CD4-positive, alpha-beta T cell treated with Interferon gamma for 1 hour (primary cell): ENCODE results near the gene BMPR1B.
"Not testable (repeated sequence)": the region's sequence is repeated elsewhere in the genome, so short reads cannot be mapped to it uniquely, and the experiment has no call there.

Source experiments
- DNase-seq: peaks from one replicate; pipeline ENCODE4 v3.0.0-alpha.2; 2020

The BMPR1B gene

DNA sequence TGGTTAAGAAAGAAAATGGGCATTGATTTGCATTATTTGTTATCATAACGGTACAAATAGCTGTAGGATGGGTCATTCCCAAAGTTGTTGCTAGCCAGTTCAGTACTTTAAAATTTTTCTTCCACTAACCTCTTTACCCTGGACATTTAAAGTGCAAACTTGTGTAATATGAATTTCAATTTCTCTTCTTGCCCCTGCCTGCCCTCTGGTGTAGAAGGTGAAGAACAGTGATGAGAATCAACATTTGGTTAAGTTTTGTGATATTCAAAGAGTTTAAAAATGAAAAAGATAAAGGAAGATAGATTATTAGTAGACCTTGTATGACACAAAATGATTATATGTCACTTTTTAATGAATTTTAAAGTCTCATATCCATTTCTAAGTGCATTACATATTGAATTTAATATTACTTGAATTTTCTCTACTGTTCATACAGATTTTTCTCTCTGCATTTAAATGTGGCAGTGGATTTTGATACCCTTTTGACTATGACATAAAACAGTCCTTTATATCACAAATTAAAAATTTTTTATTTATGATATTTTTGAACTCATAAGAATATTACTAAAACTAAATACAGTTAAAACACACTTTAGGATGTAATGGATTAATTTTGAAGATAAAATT, 337.7 kb downstream of the BMPR1B start:
- no peak for DNase-seq

DNA sequence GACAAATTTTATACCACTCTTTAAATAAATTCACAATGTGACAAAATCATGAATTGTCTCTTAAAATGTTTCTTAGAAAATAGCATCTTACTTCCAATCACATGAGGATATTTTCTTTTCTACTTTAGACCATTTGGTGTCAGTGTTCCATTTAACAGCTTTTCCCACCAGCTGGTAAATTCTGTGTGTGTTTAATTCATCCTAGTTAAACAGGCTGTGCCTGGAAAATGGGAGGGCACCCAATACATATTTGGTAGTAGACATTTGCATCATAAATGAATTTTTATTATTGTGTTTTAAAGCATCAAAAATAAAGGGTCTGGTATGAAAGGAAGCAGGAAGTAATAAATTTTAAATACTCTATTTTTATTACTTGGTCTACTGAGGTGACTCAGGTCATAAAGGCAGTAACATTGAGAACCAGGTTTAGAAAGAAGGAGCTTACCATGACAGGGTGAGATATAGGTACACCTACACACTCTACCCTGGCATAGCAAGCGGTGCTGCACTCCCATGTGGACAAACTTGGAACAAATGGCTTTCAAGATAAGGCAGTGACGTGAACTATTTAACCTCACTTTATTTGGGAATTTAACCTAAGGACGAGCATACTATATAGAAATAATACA, 344.5 kb downstream of the BMPR1B start:
- DNase-seq: no peak

DNA sequence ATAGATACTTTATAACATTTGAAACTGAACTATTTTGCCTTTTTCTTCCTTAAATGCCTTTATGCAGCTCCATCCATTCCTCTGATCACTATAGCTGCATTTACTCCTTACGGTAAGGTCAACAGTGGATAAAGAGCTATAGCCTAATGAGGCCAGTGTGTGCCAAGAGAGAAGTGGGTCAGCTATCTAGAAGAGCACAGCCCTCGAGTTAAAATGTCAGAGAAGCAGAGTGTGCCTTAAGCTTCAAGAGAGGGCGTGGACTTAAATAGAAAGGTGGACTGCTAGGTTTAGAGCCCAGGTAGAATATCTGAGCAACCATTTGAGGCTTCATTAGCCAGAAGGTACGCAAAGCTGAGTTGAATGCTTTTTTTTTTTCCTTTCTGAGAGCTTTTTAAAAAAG, 347.4 kb downstream of the BMPR1B start:
- no peak for DNase-seq

DNA sequence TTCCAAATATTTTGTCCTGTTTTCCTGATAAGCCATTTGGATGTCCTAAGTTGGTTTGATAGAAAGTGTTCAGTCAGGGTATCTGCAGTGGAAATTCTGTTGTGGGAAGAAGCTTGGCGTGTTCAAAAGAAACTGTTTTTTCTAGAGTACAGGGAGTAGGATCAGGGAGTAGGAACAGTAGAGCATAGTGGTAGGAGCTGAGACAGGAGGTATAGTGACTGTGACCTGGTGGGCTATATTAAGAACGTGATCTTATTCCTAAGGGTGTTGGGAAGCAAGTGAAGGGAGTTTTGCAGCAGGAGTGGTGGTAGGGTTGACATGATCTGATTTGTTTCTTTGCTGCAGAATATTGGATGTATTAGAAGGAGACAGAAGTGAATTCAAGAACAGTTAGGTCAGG, 348.2 kb downstream of the BMPR1B start:
- no peak for DNase-seq

DNA sequence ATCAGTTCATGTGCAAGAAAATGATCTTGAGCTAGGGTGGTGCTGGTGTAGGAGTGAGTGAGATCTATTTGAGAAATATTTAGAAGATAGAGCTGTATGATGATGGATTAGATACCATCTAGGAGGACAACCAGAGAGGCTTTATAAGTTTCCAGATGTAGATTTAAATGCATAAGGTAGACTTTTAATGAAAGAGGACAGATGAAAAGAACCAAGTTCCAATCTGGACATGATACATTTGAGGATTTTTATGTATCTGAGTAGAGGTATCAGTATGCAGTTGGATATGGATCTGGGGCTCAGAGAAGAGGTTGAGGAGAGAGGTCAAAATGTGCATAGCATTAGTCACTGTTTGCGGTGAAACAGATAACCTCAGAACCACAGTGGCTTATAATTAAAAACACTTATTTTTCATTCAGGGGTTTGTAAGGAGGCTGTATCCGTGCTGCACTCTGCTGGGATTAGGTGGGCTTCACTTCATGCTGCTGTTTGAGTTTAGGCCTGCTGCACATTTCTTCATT, 348.7 kb downstream of the BMPR1B start:
- DNase-seq: no peak

DNA sequence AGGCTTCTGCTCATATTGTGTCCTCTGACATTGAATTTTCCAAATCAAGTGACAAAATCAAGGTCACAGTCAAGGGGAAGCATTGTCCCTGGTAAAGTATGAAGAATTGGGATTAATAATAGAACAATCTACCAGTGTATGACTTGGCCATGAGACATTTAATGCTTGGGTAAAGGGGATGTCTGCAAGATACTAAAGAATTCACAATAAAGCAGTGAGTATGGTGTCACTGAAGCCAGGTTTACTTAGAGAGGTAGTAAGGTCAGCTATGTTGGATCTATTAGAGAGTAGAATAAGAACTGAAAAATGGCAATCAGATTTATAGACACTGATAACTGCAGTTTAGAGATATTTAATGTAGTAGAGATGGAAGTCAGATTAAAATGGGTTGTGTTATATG, 349.2 kb downstream of the BMPR1B start:
- no peak for DNase-seq

DNA sequence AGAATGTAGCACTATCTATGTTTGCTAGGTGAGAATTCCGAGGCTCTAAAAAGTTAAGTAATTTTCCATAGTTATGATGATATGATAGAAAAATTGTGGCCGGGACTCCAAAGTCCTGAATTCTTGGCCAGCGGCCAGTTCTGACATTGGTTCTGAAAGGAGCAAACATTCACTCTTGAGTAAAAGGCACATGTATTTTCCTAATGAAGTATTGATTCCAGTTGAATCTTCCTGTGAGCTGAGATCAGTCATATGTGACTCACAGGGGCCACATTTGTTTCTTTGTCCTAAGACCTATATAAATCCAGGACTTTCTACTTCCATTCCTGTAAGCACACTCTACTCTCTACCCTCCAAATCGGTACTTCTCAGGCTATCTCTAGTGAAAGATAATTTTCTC, 349.9 kb downstream of the BMPR1B start:
- no peak for DNase-seq

DNA sequence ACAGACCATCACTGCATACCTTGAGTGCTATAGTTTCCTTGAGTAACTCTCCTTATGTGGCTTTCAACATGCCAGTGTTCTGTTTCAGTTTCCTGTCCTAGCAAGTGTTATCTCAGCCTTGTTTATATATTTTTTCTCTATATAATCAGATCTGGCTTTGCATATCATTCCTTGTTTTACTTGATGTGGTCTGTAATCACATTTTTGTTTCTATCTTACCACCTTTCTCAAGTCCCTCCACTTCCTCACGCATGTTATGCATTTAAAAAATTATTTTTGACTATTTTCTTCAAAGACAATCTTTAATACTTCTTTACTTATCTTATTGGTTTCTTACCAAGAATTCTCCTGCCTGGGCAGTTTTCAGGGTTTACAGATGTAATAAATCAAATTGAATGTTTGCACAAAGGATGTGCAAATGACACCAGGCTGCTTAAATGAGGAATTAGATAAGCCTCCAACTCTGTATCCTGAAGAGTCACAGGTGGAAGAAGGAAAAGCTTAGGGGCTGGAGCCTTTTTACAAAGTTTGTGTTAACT, 351.2 kb downstream of the BMPR1B start:
- no peak for DNase-seq

DNA sequence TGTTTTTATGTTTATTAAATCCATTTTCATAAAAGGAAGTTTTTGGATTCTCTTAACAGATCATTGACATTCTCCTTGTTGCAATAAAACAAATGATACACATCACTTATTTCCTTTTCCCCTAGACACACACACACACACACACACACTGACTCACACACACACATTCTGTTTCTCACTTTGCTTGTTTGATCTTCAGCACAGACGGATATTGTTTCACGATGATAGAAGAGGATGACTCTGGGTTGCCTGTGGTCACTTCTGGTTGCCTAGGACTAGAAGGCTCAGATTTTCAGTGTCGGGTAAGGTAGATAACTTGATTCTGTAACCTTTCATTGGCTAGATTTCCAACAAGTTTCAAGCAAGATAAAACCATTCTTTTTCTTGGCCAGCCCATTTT, 356.8 kb downstream of the BMPR1B start:
- DNase-seq: no peak

DNA sequence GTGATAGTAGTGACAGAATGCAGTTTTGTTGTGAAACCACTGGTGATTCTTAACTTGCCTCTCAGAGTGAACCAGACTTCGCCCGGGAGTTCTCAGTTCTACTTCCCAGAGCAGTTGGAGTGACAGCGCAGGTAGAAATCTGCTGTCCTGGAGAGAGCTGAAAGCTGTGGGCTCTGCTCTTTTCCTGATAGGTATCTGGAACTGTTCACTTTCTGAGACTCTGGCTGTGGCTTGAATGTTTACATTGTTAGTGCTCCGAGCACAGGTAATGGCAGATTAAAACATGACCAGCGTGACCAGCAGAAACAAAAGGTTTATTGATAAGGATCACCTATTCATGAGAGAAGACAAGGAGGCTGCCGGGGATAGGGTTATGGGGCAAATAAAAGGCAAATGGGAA, 360.7 kb downstream of the BMPR1B start:
- no peak for DNase-seq

DNA sequence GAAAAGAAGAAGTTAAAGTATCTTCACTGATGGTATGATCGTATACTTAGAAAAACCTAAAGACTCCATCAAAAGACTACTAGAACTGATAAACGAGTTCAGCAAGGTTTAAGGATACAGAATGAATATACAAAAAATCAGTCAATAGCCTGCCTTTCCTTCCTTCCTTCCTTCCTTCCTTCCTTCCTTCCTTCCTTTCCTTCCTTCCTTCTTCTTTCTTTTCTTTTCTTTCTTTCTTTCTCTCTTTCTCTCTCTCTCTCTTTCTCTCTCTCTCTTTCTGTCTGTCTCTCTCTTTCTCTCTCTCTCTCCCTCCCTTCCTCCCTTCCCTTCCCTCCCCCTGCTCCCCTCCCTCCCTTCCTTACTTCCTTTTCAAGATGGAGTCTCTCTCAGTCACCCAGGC, 362.7 kb downstream of the BMPR1B start:
- DNase-seq: no peak

DNA sequence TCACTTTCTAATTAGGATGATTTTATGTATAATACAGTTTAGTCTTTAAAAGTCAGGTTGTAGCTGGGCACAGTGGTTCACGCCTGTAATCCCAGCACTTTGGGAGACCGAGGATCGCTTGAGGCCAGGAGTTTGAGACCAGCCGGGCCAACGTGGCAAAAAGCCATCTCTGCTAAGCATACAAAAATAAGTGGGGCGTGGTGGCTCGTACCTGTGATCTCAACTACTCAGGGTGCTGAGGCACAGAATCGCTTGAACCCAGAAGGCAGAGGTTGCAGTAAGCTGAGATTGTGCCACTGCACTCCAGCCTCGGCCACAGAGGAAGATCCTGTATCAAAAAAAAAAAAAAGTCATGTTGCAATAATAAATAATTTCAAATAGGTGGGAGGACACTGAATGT, 364.2 kb downstream of the BMPR1B start:
- no peak for DNase-seq

DNA sequence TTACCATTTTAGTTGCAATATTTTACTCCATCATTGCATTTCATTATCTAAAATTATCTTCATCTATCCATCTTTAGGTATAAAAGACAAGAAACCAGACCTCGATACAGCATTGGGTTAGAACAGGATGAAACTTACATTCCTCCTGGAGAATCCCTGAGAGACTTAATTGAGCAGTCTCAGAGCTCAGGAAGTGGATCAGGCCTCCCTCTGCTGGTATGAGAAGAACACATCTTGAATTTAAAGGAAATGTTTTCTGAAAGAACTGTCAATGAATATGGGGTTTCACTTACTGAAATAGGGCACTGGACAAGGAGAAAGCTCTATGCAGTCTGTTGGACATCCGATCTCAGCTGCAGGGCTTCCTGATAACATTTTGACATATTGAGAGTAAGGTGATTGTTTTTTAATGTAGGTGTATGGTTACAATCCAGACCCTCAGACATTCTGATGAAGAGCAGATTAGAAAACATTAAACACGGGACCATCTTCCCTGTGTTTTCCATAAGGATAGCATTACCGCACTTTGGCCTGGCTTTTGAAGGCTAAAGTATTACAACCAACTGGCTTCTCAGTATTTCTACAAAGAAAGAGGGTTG, 367.2 kb downstream of the BMPR1B start:
- DNase-seq: no peak

DNA sequence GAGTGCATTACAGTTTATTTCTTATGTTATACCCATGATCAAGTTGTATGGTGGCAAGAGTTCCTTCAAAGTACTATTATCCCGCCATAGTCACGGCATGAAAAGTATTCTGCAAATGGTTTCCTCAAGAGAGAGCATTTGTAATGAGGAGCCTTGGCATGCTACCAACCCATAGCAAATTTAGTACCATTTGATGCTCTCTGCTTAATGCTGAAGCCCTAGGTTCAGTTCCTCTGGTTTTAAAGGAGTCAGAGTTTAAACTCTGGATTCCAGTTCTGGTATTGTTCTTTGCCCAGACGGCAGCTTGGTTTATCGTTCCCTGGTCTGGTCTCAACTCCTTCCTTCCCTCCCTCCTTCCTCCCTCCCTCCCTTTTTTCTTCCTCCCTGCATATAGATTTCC, 371.3 kb downstream of the BMPR1B start:
- DNase-seq: no peak

DNA sequence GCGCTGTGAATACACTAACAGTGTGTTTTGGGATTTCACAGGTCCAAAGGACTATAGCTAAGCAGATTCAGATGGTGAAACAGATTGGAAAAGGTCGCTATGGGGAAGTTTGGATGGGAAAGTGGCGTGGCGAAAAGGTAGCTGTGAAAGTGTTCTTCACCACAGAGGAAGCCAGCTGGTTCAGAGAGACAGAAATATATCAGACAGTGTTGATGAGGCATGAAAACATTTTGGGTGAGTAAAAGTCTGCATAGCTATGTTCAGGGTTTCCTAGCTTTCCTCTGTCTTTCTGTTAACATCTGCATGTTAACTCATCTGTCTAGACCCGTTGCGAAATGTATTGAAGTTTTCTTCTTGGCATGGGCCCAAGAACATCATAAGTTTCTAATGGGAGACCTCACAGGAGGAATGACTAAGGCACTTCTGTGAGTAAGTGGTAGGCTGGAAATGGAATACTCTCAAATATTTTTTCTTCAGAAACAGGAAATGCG, 372.1 kb downstream of the BMPR1B start:
- DNase-seq: no peak

DNA sequence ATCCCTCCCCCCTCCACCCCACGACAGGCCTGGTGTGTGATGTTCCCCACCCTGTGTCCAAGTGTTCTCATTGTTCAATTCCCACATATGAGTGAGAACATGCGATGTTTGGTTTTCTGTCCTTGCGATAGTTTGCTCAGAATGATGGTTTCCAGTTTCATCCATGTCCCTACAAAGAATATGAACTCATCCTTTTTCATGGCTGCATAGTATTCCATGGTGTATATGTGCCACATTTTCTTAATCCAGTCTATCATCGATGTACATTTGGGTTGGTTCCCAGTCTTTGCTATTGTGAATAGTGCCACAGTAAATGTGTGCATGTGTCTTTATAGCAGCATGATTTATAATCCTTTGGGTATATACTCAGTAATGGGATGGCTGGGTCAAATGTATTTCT, 376.3 kb downstream of the BMPR1B start:
- DNase-seq: not testable (repeated sequence)

DNA sequence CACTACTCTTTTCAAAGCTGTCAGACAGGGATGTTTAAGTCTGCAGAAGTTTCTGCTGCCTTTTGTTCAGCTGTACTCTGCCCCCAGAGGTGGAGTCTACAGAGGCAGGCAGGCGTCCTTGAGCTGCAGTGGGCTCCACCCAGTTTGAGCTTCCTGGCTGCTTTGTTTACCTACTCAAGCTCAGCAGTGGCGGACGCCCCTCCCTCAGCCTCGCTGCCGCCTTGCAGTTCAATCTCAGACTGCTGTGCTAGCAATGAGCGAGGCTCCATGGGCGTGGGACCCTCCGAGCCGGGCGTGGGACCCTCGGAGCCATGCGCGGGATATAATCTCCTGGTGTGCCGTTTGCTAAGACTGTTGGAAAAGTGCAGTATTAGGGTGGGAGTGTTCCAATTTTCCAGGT, 381.7 kb downstream of the BMPR1B start:
- not testable (repeated sequence) for DNase-seq

DNA sequence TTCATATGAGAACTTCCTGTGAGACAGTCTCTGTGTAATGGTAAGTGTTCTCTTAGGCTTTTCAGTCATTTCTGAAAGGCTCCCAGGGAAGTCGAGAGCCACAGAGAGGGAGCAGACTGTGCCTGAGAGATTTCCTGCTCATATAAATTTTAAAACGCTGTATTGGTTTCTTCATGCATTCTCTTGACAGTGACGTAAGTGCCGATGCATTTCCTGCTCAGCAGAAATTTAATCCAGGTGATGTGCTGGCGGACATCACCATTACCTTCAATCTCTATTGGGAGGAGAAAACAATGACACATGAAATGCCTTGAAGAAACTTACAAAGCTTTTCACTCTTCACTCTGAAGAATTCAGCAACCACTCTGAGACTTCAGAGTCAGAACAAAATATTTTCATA, 383.6 kb downstream of the BMPR1B start:
- DNase-seq: no peak

DNA sequence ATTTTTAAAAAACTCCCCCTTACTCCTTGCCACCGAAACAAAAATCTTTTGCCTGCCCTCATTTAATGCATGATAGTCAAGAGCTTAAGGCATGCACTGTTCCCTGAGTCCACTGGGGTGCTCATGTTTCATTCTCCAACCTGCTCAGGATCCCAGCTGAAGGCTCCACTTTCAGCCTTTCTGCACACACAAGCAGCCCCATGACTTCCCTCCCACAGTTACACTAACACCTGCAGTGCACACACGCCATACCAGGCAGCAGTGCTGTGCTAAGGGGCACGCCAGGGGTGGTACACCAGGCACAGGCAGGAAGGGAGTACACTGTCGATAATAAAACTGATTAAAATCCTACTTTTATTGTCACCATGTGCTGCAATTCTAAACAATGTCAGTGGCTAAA, 385.2 kb downstream of the BMPR1B start:
- DNase-seq: no peak

DNA sequence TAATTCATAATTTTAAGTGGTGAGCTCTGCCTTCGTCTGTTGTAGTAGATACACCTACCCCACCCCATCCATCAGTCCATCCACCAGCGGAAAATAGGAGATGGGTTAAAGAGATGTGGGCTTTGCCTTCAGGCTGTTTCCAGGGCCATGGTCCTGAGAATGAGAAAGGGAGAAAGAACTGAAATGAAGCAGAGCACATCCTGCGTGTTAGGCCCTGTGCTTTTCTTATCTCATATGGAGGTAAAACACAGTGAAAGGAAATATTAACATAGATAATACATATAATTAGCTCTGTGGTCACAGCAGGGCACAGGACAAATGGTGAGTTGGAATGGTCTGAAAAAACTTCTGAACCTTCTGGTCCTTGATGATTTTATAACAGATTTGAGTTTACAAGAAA, 393.5 kb downstream of the BMPR1B start:
- DNase-seq: no peak

DNA sequence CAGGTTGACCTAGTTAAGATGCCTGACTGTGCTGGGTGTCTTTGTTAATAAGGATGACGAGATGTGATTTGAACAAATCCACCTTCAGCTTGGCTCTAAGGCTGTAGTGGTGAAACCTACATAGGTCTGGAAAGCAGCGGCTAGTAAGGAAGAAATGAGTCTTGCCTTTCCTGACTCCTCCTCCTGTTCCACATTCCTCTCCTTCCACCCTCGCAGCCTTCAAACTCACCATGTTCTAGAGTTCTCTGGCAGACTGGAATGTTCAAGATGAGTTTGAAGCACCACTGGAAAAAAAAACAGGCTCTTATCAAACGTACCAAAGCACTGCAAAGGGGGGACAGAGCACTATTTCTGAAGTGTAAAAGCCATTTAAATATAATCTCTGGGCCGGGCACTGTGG, 395.4 kb downstream of the BMPR1B start:
- no peak for DNase-seq

DNA sequence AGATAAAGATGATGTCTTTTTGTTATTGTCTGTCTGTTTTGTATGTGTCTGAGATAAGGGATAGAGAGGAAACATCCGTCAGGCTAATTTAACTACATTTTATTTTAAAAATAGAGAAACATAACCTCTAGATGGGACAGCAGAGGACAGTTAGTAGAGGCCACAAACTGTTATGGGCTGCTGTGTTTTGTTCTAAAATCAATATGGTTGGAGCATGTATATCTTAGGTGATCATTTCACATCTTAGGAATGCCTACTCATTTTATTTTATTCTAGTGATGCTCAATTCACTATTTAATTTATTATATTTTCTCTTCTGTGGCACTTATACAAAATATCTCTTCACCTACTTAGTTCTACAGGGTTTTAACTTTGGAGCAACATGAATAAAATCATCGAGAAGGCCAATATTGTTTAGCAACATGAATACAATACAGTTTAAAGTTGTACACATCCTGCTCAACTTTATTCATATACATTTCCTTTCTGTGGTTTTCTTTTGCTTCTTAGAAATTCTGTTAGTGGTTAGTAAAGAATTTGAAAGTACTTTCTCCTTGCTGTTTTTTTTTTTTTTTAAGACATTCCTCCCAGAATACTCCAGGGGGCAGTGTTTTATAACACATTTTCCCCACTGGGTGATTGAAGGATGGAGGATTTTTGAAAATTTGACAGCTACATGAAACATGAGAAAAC, 398.1 kb downstream of the BMPR1B start:
- no peak for DNase-seq

DNA sequence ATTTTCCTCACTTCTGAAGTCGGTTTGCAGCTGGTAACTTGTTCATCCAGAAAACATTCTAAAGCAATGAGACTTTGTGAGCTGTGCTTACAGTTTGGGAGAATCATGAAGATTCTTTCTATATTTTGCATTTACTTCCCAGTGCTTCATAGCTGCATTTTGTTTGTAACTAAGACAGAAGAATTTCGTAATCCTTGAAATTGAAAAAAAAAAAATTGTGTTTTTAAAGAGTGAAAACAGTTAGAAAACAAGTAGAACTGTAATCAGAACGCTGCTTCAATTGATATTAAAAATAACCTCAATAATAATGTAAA, 398.7 kb downstream of the BMPR1B start:
- no peak for DNase-seq

DNA sequence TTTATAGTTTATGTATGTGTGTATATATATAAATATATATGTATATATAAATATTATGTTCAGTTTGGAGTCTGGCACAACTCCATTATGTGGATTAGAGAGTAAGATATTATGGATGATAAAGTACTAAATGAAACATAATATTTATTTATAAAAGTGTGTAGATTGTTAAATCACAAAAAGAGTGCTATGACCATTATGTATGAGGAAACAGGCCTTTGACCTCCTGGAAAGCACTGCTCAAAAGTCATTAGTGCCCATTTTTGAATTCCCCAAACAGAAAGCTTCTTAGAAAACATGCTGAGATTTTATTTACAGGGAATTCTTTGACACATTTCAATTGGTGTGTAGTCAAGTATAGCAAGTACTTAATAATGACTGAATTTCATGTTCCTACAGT, 399.8 kb downstream of the BMPR1B start:
- no peak for DNase-seq
